Omental fat pad (tissue), 4 donors: ENCODE measurements around the gene XCL1. TPM values are rescaled to one million over a fixed set of nuclear protein-coding genes. Genes with fewer than 3 reads are reported as not detected.
"Not testable (repeated sequence)": the region's sequence is repeated elsewhere in the genome, so short reads cannot be mapped to it uniquely, and the experiment has no call there.

Experiments used
- ATAC-seq: fragments of 150-250 bp; one replicate; pipeline ENCODE4 v1.9.1; 2016; ENCODE audit warnings: mild to moderate bottlenecking, moderate library complexity; ENCODE audit not compliant: low FRiP score
- DNase-seq: peaks from one replicate; pipeline ENCODE4 v3.0.0-alpha.2; 2019; ENCODE audit warnings: low spot score
- CTCF ChIP-seq, 3 donors: fragments of 450-650 bp; IDR thresholded peaks; one replicate each; pipeline ENCODE4 v1.5.1; 2016 to 2017; ENCODE audit warnings: antibody characterized with exemption in 3 of 3, mild to moderate bottlenecking in 3 of 3, moderate library complexity in 2 of 3
- total RNA-seq, 4 donors: library from RNA; depleted of rRNA; stranded (reverse); fragments of >200 nt; gene quantifications; one replicate each; pipeline ENCODE4 v1.1.0, GENCODE V29; 2016

Gene XCL1
- total RNA-seq, 4 donors from 2014 or later: 0.28 to 1.3 TPM; not detected in 2

GRCh38 chr1:168585937-168586336, 9.5 kb downstream of the XCL1 start:
- DNase-seq (no peak), ATAC-seq (no peak)
- TF ChIP-seq CTCF (IDR thresholded peaks at IDR 0.05): no peak

- DNase-seq (no peak), ATAC-seq (no peak)
- TF ChIP-seq CTCF (IDR thresholded peaks at IDR 0.05): no peak
Measured at GRCh38 chr1:168589167-168589566, 12.8 kb downstream of the XCL1 start.

GRCh38 chr1:168591066-168591465, 14.7 kb downstream of the XCL1 start:
- DNase-seq: no peak
- no peak for TF ChIP-seq CTCF (IDR thresholded peaks at IDR 0.05)
- no peak for ATAC-seq

GRCh38 chr1:168591641-168592250, 15.3 kb downstream of the XCL1 start:
- no peak for ATAC-seq
- no peak for DNase-seq
- no peak for TF ChIP-seq CTCF (IDR thresholded peaks at IDR 0.05)

GRCh38 chr1:168595403-168595802, 19.0 kb downstream of the XCL1 start:
- ATAC-seq, DNase-seq: not testable (repeated sequence)

- TF ChIP-seq CTCF (IDR thresholded peaks at IDR 0.05): no peak
- no peak for DNase-seq
- ATAC-seq: no peak
Measured at GRCh38 chr1:168598125-168598524, 21.7 kb downstream of the XCL1 start.

- ATAC-seq (no peak), DNase-seq (no peak)
- no peak for TF ChIP-seq CTCF (IDR thresholded peaks at IDR 0.05)
Measured at GRCh38 chr1:168598892-168599291, 22.5 kb downstream of the XCL1 start.
